SK-N-SH treated with all-trans-retinoic acid at 6 μM for 48 hours (cell line): Measurements from ENCODE around the gene CNTN2.

Source experiments
- CSRNP3 ChIP-seq: fragments of 250-450 bp; sonication (Bioruptor Pico); IDR thresholded peaks from 2 replicates; pipeline ENCODE4 v1.5.1; 2021; ENCODE audit warnings: mild to moderate bottlenecking, moderate library complexity
- ISL1 ChIP-seq: fragments of 250-450 bp; sonication (Bioruptor Pico); IDR thresholded peaks from 2 replicates; pipeline ENCODE4 v2.1.2; 2022; ENCODE audit warnings: mild to moderate bottlenecking, moderate library complexity
- TSHZ2 ChIP-seq: fragments of 250-450 bp; sonication (Bioruptor Pico); IDR thresholded peaks from 2 replicates; pipeline ENCODE4 v1.5.0; 2020; ENCODE audit warnings: mild to moderate bottlenecking, moderate library complexity

- no peak for TF ChIP-seq ISL1 (CRISPR knock-in tag)
- no peak for TF ChIP-seq CSRNP3 (CRISPR knock-in tag)
- TF ChIP-seq TSHZ2 (CRISPR knock-in tag) = no peak
These were observed 28.0 kb downstream of the CNTN2 start for GRCh38 chr1:205071028-205071409.
